Adipose tissue (tissue), 3 donors: ENCODE data around the gene RRN3. TPM values are rescaled to one million over a fixed set of nuclear protein-coding genes. Genes with fewer than 3 reads are reported as not detected.
"Not testable (repeated sequence)": the region's sequence is repeated elsewhere in the genome, so short reads cannot be mapped to it uniquely, and the experiment has no call there.

Experiments used
- H3K27ac ChIP-seq: one replicate; pipeline ENCODE4 v1.5.1; 2013; ENCODE audit warnings: low read depth, low read length
- WGBS, 3 donors: extraction: QIAGEN DNeasy Blood & Tissue Kit; methylation state at CpG; one replicate each; pipeline ENCODE4 v1.1.7; 2013; 5-methylcytosine and 5-hydroxymethylcytosine counted together
- polyA plus RNA-seq, 3 donors: library from polyadenylated mRNA; stranded (reverse); fragments of 200-250 nt; gene quantifications; one replicate each; pipeline ENCODE4 v1.2.3, GENCODE V29; 2013
- donor health status: healthy with polysubstance abuse.
- donor health status: Bipolar disorder and iron deficiency.
- donor health status: healthy.

The RRN3 gene
- polyA plus RNA-seq, 3 donors: 10.1 to 25.3 (median 17.4) TPM

GRCh38 chr16:15055141-15056053 lies 38.7 kb downstream of the RRN3 start:
- no peak overlapping the region for H3K27ac ChIP-seq
- WGBS, 3 donors: 2 to 3% (median 3%) methylated on average over 73 to 81 of the region's 81 CpGs

GRCh38 chr16:15054357-15055140 lies 39.5 kb downstream of the RRN3 start:
- 77 to 83% (median 80%) methylated on average over 19 of the region's 19 CpGs for WGBS, 3 donors
- no peak overlapping the region for H3K27ac ChIP-seq

GRCh38 chr16:15053904-15054303 lies 40.2 kb downstream of the RRN3 start:
- H3K27ac ChIP-seq: no peak overlapping the region
- WGBS, 3 donors: 78 to 98% (median 82%) methylated on average over 10 of the region's 10 CpGs

- WGBS, 3 donors: 59 to 84% (median 61%) methylated on average over 10 of the region's 10 CpGs
- no peak overlapping the region for H3K27ac ChIP-seq
Measured at GRCh38 chr16:15052747-15053476, 41.2 kb downstream of the RRN3 start.

GRCh38 chr16:15051387-15051951 lies 42.6 kb downstream of the RRN3 start:
- 92 to 96% (median 93%) methylated on average over 9 of the region's 9 CpGs for WGBS, 3 donors
- no peak overlapping the region for H3K27ac ChIP-seq

- not testable (repeated sequence) for H3K27ac ChIP-seq
- 82 to 100% (median 97%) methylated on average over 1 of the region's 1 CpG for WGBS, 3 donors
Measured at GRCh38 chr16:15050440-15050839, 43.6 kb downstream of the RRN3 start.

- no peak overlapping the region for H3K27ac ChIP-seq
Measured at GRCh38 chr16:15049581-15050180, 44.4 kb downstream of the RRN3 start.

GRCh38 chr16:15046692-15047376 lies 47.2 kb downstream of the RRN3 start:
- 94 to 95% (median 94%) methylated on average over 21 of the region's 21 CpGs for WGBS, 3 donors
- no peak overlapping the region for H3K27ac ChIP-seq

More at GRCh38 chr16:15049581-15050180, 44.4 kb downstream of the RRN3 start:
- WGBS, 3 donors: 83 to 89% (median 88%) methylated on average over 3 of the region's 3 CpGs

- 55 to 85% (median 71%) methylated on average over 9 of the region's 9 CpGs for WGBS, 3 donors
- not testable (repeated sequence) for H3K27ac ChIP-seq
Measured at GRCh38 chr16:15045270-15045669, 48.8 kb downstream of the RRN3 start.

GRCh38 chr16:15044286-15044685 lies 49.8 kb downstream of the RRN3 start:
- no peak overlapping the region for H3K27ac ChIP-seq
- 89 to 92% (median 91%) methylated on average over 11 of the region's 11 CpGs for WGBS, 3 donors

- 94 to 97% (median 95%) methylated on average over 5 of the region's 5 CpGs for WGBS, 3 donors
- H3K27ac ChIP-seq: no peak overlapping the region
Measured at GRCh38 chr16:15043344-15043743, 50.7 kb downstream of the RRN3 start.

GRCh38 chr16:15041271-15042004 lies 52.6 kb downstream of the RRN3 start:
- WGBS, 3 donors: 33 to 69% (median 36%) methylated on average over 16 of the region's 16 CpGs
- no peak overlapping the region for H3K27ac ChIP-seq

- 83 to 88% (median 86%) methylated on average over 9 of the region's 9 CpGs for WGBS, 3 donors
- no peak overlapping the region for H3K27ac ChIP-seq
Measured at GRCh38 chr16:15038689-15039088, 55.4 kb downstream of the RRN3 start.

- no peak overlapping the region for H3K27ac ChIP-seq
- WGBS, 3 donors: 69 to 87% (median 86%) methylated on average over 4 of the region's 4 CpGs
Measured at GRCh38 chr16:15037745-15038144, 56.3 kb downstream of the RRN3 start.

- 82 to 83% (median 82%) methylated on average over 10 of the region's 10 CpGs for WGBS, 3 donors
- H3K27ac ChIP-seq: no peak overlapping the region
Measured at GRCh38 chr16:15037003-15037402, 57.1 kb downstream of the RRN3 start.

GRCh38 chr16:15035163-15035729 lies 58.8 kb downstream of the RRN3 start:
- H3K27ac ChIP-seq: no peak overlapping the region
- WGBS, 3 donors: 74 to 83% (median 80%) methylated on average over 15 of the region's 15 CpGs
